ENCODE measurements around the gene ZNF483.

Gene ZNF483

GRCh38 chr9:111588846-111589245, 63.9 kb downstream of the ZNF483 start:
- H3K27ac ChIP-seq (ENCODE audit: low read depth, low read length, severe bottlenecking), result no peak overlapping the region
- H3K4me1 ChIP-seq (ENCODE audit: control insufficient read depth, insufficient read depth, low read length, poor library complexity, severe bottlenecking), result no peaks in the 10 kb centered on the region
- no peaks in the 10 kb centered on the region for H3K9me3 ChIP-seq (ENCODE audit: control insufficient read depth, low read length)
- H3K36me3 ChIP-seq (ENCODE audit: control insufficient read depth, insufficient read depth, low read length), result peaks cover 21% of the 10 kb centered on the region
- no peak overlapping the region for H3K4me3 ChIP-seq (ENCODE audit: extremely low read depth, insufficient read depth, low read length, poor library complexity, severe bottlenecking)
- 86 to 92% methylated on average over 2 to 4 of the region's 5 CpGs for WGBS, 2 experiments (ENCODE audit: insufficient coverage in 2 of 2)

- 15 to 16% methylated on average over 26 to 30 of the region's 41 CpGs for WGBS, 2 experiments (ENCODE audit: insufficient coverage in 2 of 2)
- no peak overlapping the region for H3K27ac ChIP-seq (ENCODE audit: low read depth, low read length, severe bottlenecking)
- peak overlapping the region; percentile 56 for H3K4me3 ChIP-seq (ENCODE audit: extremely low read depth, insufficient read depth, low read length, poor library complexity, severe bottlenecking)
- peaks cover 19% of the 10 kb centered on the region for H3K36me3 ChIP-seq (ENCODE audit: control insufficient read depth, insufficient read depth, low read length)
- no peaks in the 10 kb centered on the region for H3K9me3 ChIP-seq (ENCODE audit: control insufficient read depth, low read length)
- H3K4me1 ChIP-seq (ENCODE audit: control insufficient read depth, insufficient read depth, low read length, poor library complexity, severe bottlenecking), result peaks cover 3% of the 10 kb centered on the region
These were observed 73.1 kb downstream of the ZNF483 start for GRCh38 chr9:111597852-111598732.

GRCh38 chr9:111598733-111599091, 73.7 kb downstream of the ZNF483 start:
- Histone ChIP-seq H3K4me3 (ENCODE audit: extremely low read depth, insufficient read depth, low read length, poor library complexity, severe bottlenecking) (peak overlapping the region; percentile 56), H3K36me3 (ENCODE audit: control insufficient read depth, insufficient read depth, low read length) (peaks cover 15% of the 10 kb centered on the region), H3K27ac (ENCODE audit: low read depth, low read length, severe bottlenecking) (peak overlapping the region; percentile 62), H3K9me3 (ENCODE audit: control insufficient read depth, low read length) (no peaks in the 10 kb centered on the region), H3K4me1 (ENCODE audit: control insufficient read depth, insufficient read depth, low read length, poor library complexity, severe bottlenecking) (peaks cover 3% of the 10 kb centered on the region)
- 21 to 26% methylated on average over 14 to 15 of the region's 16 CpGs for WGBS, 2 experiments (ENCODE audit: insufficient coverage in 2 of 2)

- peaks cover 3% of the 10 kb centered on the region for H3K4me1 ChIP-seq (ENCODE audit: control insufficient read depth, insufficient read depth, low read length, poor library complexity, severe bottlenecking)
- H3K36me3 ChIP-seq (ENCODE audit: control insufficient read depth, insufficient read depth, low read length), result peaks cover 15% of the 10 kb centered on the region
- peak within 1 kb of the TSS; percentile 62 for H3K27ac ChIP-seq (ENCODE audit: low read depth, low read length, severe bottlenecking)
- WGBS, 2 experiments (ENCODE audit: insufficient coverage in 2 of 2), result 37 to 45% methylated on average over 28 to 51 of the region's 64 CpGs
- H3K4me3 ChIP-seq (ENCODE audit: extremely low read depth, insufficient read depth, low read length, poor library complexity, severe bottlenecking), result peak within 1 kb of the TSS; percentile 56
- H3K9me3 ChIP-seq (ENCODE audit: control insufficient read depth, low read length), result no peaks in the 10 kb centered on the region
These were observed 74.3 kb downstream of the ZNF483 start, which contains the start of gene PTGR1 for GRCh38 chr9:111599092-111599954. TSS of gene PTGR1 (minus strand) at chr9:111599647. CDS start at chr9:111597422, 2,225 bp downstream.

- 97% methylated on average over 11 to 17 of the region's 17 CpGs for WGBS, 2 experiments (ENCODE audit: insufficient coverage in 2 of 2)
- no peaks in the 10 kb centered on the region for H3K9me3 ChIP-seq (ENCODE audit: control insufficient read depth, low read length)
- H3K36me3 ChIP-seq (ENCODE audit: control insufficient read depth, insufficient read depth, low read length), result peaks cover 15% of the 10 kb centered on the region
- peaks cover 3% of the 10 kb centered on the region for H3K4me1 ChIP-seq (ENCODE audit: control insufficient read depth, insufficient read depth, low read length, poor library complexity, severe bottlenecking)
- no peak overlapping the region for H3K27ac ChIP-seq (ENCODE audit: low read depth, low read length, severe bottlenecking)
- peak overlapping the region; percentile 56 for H3K4me3 ChIP-seq (ENCODE audit: extremely low read depth, insufficient read depth, low read length, poor library complexity, severe bottlenecking)
These were observed 75.0 kb downstream of the ZNF483 start for GRCh38 chr9:111599955-111600343.

- H3K27ac ChIP-seq (ENCODE audit: low read depth, low read length, severe bottlenecking), result peak overlapping the region; percentile 60
- 92 to 100% methylated on average over 1 to 2 of the region's 10 CpGs for WGBS, 2 experiments (ENCODE audit: insufficient coverage in 2 of 2)
- H3K4me3 ChIP-seq (ENCODE audit: extremely low read depth, insufficient read depth, low read length, poor library complexity, severe bottlenecking), result no peak overlapping the region
These were observed 76.4 kb downstream of the ZNF483 start for GRCh38 chr9:111601237-111602018.

GRCh38 chr9:111603041-111603440, 78.1 kb downstream of the ZNF483 start:
- no peaks in the 10 kb centered on the region for H3K36me3 ChIP-seq (ENCODE audit: control insufficient read depth, insufficient read depth, low read length)
- 85 to 100% methylated on average over 1 to 2 of the region's 4 CpGs for WGBS, 2 experiments (ENCODE audit: insufficient coverage in 2 of 2)
- no peak overlapping the region for H3K4me3 ChIP-seq (ENCODE audit: extremely low read depth, insufficient read depth, low read length, poor library complexity, severe bottlenecking)
- H3K9me3 ChIP-seq (ENCODE audit: control insufficient read depth, low read length), result no peaks in the 10 kb centered on the region
- no peak overlapping the region for H3K27ac ChIP-seq (ENCODE audit: low read depth, low read length, severe bottlenecking)
- H3K4me1 ChIP-seq (ENCODE audit: control insufficient read depth, insufficient read depth, low read length, poor library complexity, severe bottlenecking), result peaks cover 3% of the 10 kb centered on the region

More at GRCh38 chr9:111601237-111602018, 76.4 kb downstream of the ZNF483 start:
- H3K9me3 ChIP-seq (ENCODE audit: control insufficient read depth, low read length), result no peaks in the 10 kb centered on the region
- peaks cover 5% of the 10 kb centered on the region for H3K36me3 ChIP-seq (ENCODE audit: control insufficient read depth, insufficient read depth, low read length)
- H3K4me1 ChIP-seq (ENCODE audit: control insufficient read depth, insufficient read depth, low read length, poor library complexity, severe bottlenecking), result peaks cover 3% of the 10 kb centered on the region

- Histone ChIP-seq H3K27ac (ENCODE audit: low read depth, low read length, severe bottlenecking) (no peak overlapping the region), H3K9me3 (ENCODE audit: control insufficient read depth, low read length) (no peaks in the 10 kb centered on the region), H3K4me3 (ENCODE audit: extremely low read depth, insufficient read depth, low read length, poor library complexity, severe bottlenecking) (no peak overlapping the region), H3K36me3 (ENCODE audit: control insufficient read depth, insufficient read depth, low read length) (no peaks in the 10 kb centered on the region), H3K4me1 (ENCODE audit: control insufficient read depth, insufficient read depth, low read length, poor library complexity, severe bottlenecking) (peaks cover 3% of the 10 kb centered on the region)
- 87 to 88% methylated on average over 5 to 8 of the region's 16 CpGs for WGBS, 2 experiments (ENCODE audit: insufficient coverage in 2 of 2)
These were observed 79.2 kb downstream of the ZNF483 start for GRCh38 chr9:111604054-111604615.

- Histone ChIP-seq H3K9me3 (ENCODE audit: control insufficient read depth, low read length) (no peaks in the 10 kb centered on the region), H3K27ac (ENCODE audit: low read depth, low read length, severe bottlenecking) (no peak overlapping the region), H3K4me3 (ENCODE audit: extremely low read depth, insufficient read depth, low read length, poor library complexity, severe bottlenecking) (no peak overlapping the region), H3K4me1 (ENCODE audit: control insufficient read depth, insufficient read depth, low read length, poor library complexity, severe bottlenecking) (no peaks in the 10 kb centered on the region), H3K36me3 (ENCODE audit: control insufficient read depth, insufficient read depth, low read length) (no peaks in the 10 kb centered on the region)
- 80 to 91% methylated on average over 2 to 7 of the region's 9 CpGs for WGBS, 2 experiments (ENCODE audit: insufficient coverage in 2 of 2)
These were observed 80.1 kb downstream of the ZNF483 start for GRCh38 chr9:111605041-111605559.

- H3K4me3 ChIP-seq (ENCODE audit: extremely low read depth, insufficient read depth, low read length, poor library complexity, severe bottlenecking), result no peak overlapping the region
- no peaks in the 10 kb centered on the region for H3K9me3 ChIP-seq (ENCODE audit: control insufficient read depth, low read length)
- no peaks in the 10 kb centered on the region for H3K4me1 ChIP-seq (ENCODE audit: control insufficient read depth, insufficient read depth, low read length, poor library complexity, severe bottlenecking)
- no peak overlapping the region for H3K27ac ChIP-seq (ENCODE audit: low read depth, low read length, severe bottlenecking)
- WGBS, 2 experiments (ENCODE audit: insufficient coverage in 2 of 2), result 38 to 77% methylated on average over 1 to 4 of the region's 5 CpGs
- no peaks in the 10 kb centered on the region for H3K36me3 ChIP-seq (ENCODE audit: control insufficient read depth, insufficient read depth, low read length)
These were observed 85.2 kb downstream of the ZNF483 start for GRCh38 chr9:111610149-111610548.

Measured in mesodermal cell (in vitro differentiated cells).